Measurements from ENCODE around the gene PTPRG. TPM values are rescaled to one million over a fixed set of nuclear protein-coding genes. Genes with fewer than 3 reads are reported as not detected.

The PTPRG gene
- total RNA-seq, 1 donor from 2014 or later, result 25.2 TPM

- H3K27me3 ChIP-seq (ENCODE audit: control insufficient read depth, insufficient read depth, low read length), result no peaks in the 10 kb centered on the region
- DNase-seq (ENCODE audit: low read depth), result no peak
- no peak overlapping the region for H3K4me3 ChIP-seq (ENCODE audit: low read depth, low read length)
- H3K36me3 ChIP-seq (ENCODE audit: control insufficient read depth, insufficient read depth, low read length), result no peaks in the 10 kb centered on the region
- no peak for TF ChIP-seq CTCF (IDR thresholded peaks at IDR 0.05; ENCODE audit: insufficient read depth, low read length, poor library complexity, severe bottlenecking)
Measured at GRCh38 chr3:62119139-62119538, 557.8 kb downstream of the PTPRG start.

- no peak for TF ChIP-seq CTCF (IDR thresholded peaks at IDR 0.05; ENCODE audit: insufficient read depth, low read length, poor library complexity, severe bottlenecking)
- Histone ChIP-seq H3K4me3 (ENCODE audit: low read depth, low read length) (no peak overlapping the region), H3K27me3 (ENCODE audit: control insufficient read depth, insufficient read depth, low read length) (no peaks in the 10 kb centered on the region), H3K36me3 (ENCODE audit: control insufficient read depth, insufficient read depth, low read length) (no peaks in the 10 kb centered on the region)
- DNase-seq (ENCODE audit: low read depth), result no peak
Measured at GRCh38 chr3:62122819-62123218, 561.4 kb downstream of the PTPRG start.

DNA sequence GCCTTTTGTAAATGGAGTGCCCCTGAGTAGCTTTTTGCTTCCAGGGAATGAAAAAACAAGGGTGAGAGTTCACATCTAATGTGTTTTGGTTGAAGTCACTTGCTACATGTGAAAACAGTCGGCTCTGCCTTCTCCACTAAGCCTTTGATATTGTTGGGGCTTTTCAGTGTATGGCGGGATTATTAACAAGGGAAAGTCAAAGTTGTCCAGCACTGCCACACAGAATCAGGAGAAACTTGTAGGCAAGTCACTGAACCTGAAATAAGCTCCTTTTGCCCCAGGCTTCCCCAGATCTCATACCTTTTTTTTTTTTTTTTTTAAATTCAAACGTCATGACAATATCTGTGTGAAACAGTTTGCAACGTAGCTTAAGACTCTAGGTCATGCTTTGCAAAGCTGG lies 564.0 kb downstream of the PTPRG start:
- DNase-seq (ENCODE audit: low read depth), result no peak
- H3K36me3 ChIP-seq (ENCODE audit: control insufficient read depth, insufficient read depth, low read length), result no peaks in the 10 kb centered on the region
- no peak for TF ChIP-seq CTCF (IDR thresholded peaks at IDR 0.05; ENCODE audit: insufficient read depth, low read length, poor library complexity, severe bottlenecking)

DNA sequence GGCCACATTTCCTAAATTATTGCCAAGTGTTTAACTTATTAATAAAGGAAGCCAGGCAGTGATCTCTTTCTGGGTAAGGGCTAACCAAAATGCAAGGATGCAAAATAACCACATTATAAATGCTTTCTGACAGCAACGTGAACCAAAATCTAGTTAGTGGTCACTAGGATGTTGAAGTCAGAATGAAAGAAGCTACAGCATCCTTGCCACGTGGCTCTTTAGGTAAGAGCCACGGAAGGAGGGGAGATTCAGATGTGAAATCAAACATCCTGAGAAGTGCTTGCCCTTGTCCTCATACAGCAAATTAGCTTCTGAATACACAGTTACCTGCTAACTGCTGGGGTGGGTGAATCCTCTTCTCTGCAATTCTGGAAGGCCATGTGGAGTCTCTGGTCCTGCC lies 565.7 kb downstream of the PTPRG start:
- H3K36me3 ChIP-seq (ENCODE audit: control insufficient read depth, insufficient read depth, low read length), result no peaks in the 10 kb centered on the region
- H3K27me3 ChIP-seq (ENCODE audit: control insufficient read depth, insufficient read depth, low read length), result no peaks in the 10 kb centered on the region
- no peak for TF ChIP-seq CTCF (IDR thresholded peaks at IDR 0.05; ENCODE audit: insufficient read depth, low read length, poor library complexity, severe bottlenecking)
- no peak overlapping the region for H3K4me3 ChIP-seq (ENCODE audit: low read depth, low read length)
- DNase-seq (ENCODE audit: low read depth), result no peak

More for the DNA sequence above, 564.0 kb downstream of the PTPRG start:
- Histone ChIP-seq H3K27me3 (ENCODE audit: control insufficient read depth, insufficient read depth, low read length) (no peaks in the 10 kb centered on the region), H3K4me3 (ENCODE audit: low read depth, low read length) (no peak overlapping the region)

GRCh38 chr3:62128051-62128450 lies 566.7 kb downstream of the PTPRG start:
- TF ChIP-seq CTCF (IDR thresholded peaks at IDR 0.05; ENCODE audit: insufficient read depth, low read length, poor library complexity, severe bottlenecking), result no peak
- H3K27me3 ChIP-seq (ENCODE audit: control insufficient read depth, insufficient read depth, low read length), result no peaks in the 10 kb centered on the region
- H3K36me3 ChIP-seq (ENCODE audit: control insufficient read depth, insufficient read depth, low read length), result no peaks in the 10 kb centered on the region

GRCh38 chr3:62128681-62129080 lies 567.3 kb downstream of the PTPRG start:
- Histone ChIP-seq H3K27me3 (ENCODE audit: control insufficient read depth, insufficient read depth, low read length) (no peaks in the 10 kb centered on the region), H3K36me3 (ENCODE audit: control insufficient read depth, insufficient read depth, low read length) (no peaks in the 10 kb centered on the region), H3K4me3 (ENCODE audit: low read depth, low read length) (no peak overlapping the region)
- no peak for TF ChIP-seq CTCF (IDR thresholded peaks at IDR 0.05; ENCODE audit: insufficient read depth, low read length, poor library complexity, severe bottlenecking)
- no peak for DNase-seq (ENCODE audit: low read depth)

More at GRCh38 chr3:62128051-62128450, 566.7 kb downstream of the PTPRG start:
- DNase-seq (ENCODE audit: low read depth), result no peak
- no peak overlapping the region for H3K4me3 ChIP-seq (ENCODE audit: low read depth, low read length)
